MM.1S (cell line): ENCODE results near the gene SCYGR6.

Experiments
- DNase-seq: peaks from one replicate; pipeline ENCODE4 v3.0.0-alpha.2; 2015
- H2AFZ ChIP-seq: fragments of 300-600 bp; sonication (generic); 2 replicates; pipeline ENCODE4 v1.6.0; 2016; ENCODE audit warnings: antibody characterized with exemption, low read length
- H3F3A ChIP-seq: fragments of 300-600 bp; sonication (generic); 2 replicates; pipeline ENCODE4 v1.6.1; 2016; ENCODE audit warnings: mild to moderate bottlenecking, antibody characterized with exemption, low read length, moderate library complexity, mixed read lengths; ENCODE audit not compliant: insufficient read depth
- H3K27ac ChIP-seq: fragments of 300-600 bp; sonication (generic); 2 replicates; pipeline ENCODE4 v1.5.1; 2016; ENCODE audit warnings: mild to moderate bottlenecking, low read length
- H3K27me3 ChIP-seq: fragments of 300-600 bp; sonication (generic); replicated peaks from 2 replicates; pipeline ENCODE4 v1.6.0; 2016; ENCODE audit warnings: low read length; ENCODE audit not compliant: insufficient read depth
- H3K36me3 ChIP-seq: fragments of 300-600 bp; sonication (generic); replicated peaks from 2 replicates; pipeline ENCODE4 v1.6.1; 2016; ENCODE audit warnings: mild to moderate bottlenecking, low read length, mixed read lengths; ENCODE audit not compliant: insufficient read depth
- H3K4me1 ChIP-seq: fragments of 300-600 bp; sonication (generic); 2 replicates; pipeline ENCODE4 v1.6.1; 2016; ENCODE audit warnings: low read length, mixed read lengths
- H3K4me2 ChIP-seq: fragments of 300-600 bp; sonication (generic); 2 replicates; pipeline ENCODE4 v1.6.0; 2016; ENCODE audit warnings: low read depth, low read length
- H3K4me3 ChIP-seq: fragments of 300-600 bp; sonication (generic); 2 replicates; pipeline ENCODE4 v1.5.1; 2016; ENCODE audit warnings: low read length, mixed read lengths
- H3K79me2 ChIP-seq: fragments of 300-600 bp; sonication (generic); 2 replicates; pipeline ENCODE4 v1.6.1; 2016; ENCODE audit warnings: mixed run types, low read length, mixed read lengths
- H3K9ac ChIP-seq: fragments of 300-600 bp; sonication (generic); 2 replicates; pipeline ENCODE4 v1.6.1; 2016; ENCODE audit warnings: low read length, mixed read lengths
- H3K9me2 ChIP-seq: fragments of 300-600 bp; sonication (generic); replicated peaks from 2 replicates; pipeline ENCODE4 v1.6.1; 2016; ENCODE audit warnings: mild to moderate bottlenecking, low read length, mixed read lengths; ENCODE audit not compliant: insufficient read depth
- H3K9me3 ChIP-seq: fragments of 300-600 bp; sonication (generic); replicated peaks from 2 replicates; pipeline ENCODE4 v1.6.1; 2016; ENCODE audit warnings: mild to moderate bottlenecking, low read length, mixed read lengths; ENCODE audit not compliant: insufficient read depth
- H4K20me1 ChIP-seq: fragments of 300-600 bp; sonication (generic); 2 replicates; pipeline ENCODE4 v1.6.1; 2016; ENCODE audit warnings: mild to moderate bottlenecking, low read length, moderate library complexity, mixed read lengths; ENCODE audit not compliant: insufficient read depth
- EZH2 ChIP-seq: fragments of 300-600 bp; sonication (generic); optimal IDR thresholded peaks from 2 replicates; pipeline ENCODE3; 2017; ENCODE audit warnings: low read depth, mild to moderate bottlenecking, antibody characterized with exemption, low read length, mixed read lengths
- EZH2phosphoT487 ChIP-seq: fragments of 300-600 bp; sonication (generic); IDR thresholded peaks from 2 replicates; pipeline ENCODE4 v1.6.1; 2018; ENCODE audit warnings: antibody characterized with exemption, low read length
- TF ChIP-seq, protein P1 (sequence below): fragments of 300-600 bp; sonication (generic); IDR thresholded peaks from 2 replicates; pipeline ENCODE4 v1.5.1; 2016; ENCODE audit warnings: antibody characterized with exemption, low read length, mixed read lengths

Gene SCYGR6

DNA sequence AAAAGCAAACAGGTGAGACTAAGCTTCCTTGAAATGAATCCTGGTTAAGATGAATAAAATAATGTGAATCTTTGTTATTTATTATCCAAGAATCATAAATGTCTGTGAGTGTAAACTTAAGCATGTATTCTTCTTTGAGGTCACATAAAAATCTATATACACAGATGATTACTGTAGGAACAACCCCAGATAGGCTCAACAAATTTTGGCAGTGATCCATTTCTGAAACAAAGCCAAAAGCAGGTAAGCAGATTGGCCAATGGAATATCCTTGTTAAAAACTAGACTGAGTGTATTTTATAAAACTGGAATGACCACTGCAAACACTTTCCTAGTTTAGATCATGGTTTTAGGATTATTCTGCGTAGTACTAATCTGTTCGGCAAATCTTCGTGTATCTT, 46.6 kb downstream of the SCYGR6 start:
- TF ChIP-seq EZH2phosphoT487, result no peak
- no peak for TF ChIP-seq EZH2
- TF ChIP-seq, protein P1, sequence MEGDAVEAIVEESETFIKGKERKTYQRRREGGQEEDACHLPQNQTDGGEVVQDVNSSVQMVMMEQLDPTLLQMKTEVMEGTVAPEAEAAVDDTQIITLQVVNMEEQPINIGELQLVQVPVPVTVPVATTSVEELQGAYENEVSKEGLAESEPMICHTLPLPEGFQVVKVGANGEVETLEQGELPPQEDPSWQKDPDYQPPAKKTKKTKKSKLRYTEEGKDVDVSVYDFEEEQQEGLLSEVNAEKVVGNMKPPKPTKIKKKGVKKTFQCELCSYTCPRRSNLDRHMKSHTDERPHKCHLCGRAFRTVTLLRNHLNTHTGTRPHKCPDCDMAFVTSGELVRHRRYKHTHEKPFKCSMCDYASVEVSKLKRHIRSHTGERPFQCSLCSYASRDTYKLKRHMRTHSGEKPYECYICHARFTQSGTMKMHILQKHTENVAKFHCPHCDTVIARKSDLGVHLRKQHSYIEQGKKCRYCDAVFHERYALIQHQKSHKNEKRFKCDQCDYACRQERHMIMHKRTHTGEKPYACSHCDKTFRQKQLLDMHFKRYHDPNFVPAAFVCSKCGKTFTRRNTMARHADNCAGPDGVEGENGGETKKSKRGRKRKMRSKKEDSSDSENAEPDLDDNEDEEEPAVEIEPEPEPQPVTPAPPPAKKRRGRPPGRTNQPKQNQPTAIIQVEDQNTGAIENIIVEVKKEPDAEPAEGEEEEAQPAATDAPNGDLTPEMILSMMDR, result no peak
- Histone ChIP-seq H3K27me3 (no peaks in the 10 kb centered on the region), H3K9ac (no peak overlapping the region), H3K27ac (no peak overlapping the region), H3K4me2 (no peak overlapping the region), H2AFZ (no peak overlapping the region), H3K9me2 (no peaks in the 10 kb centered on the region), H3K4me1 (no peaks in the 10 kb centered on the region), H3K36me3 (no peaks in the 10 kb centered on the region), H3F3A (no peaks in the 10 kb centered on the region), H4K20me1 (no peaks in the 10 kb centered on the region), H3K4me3 (no peak overlapping the region), H3K79me2 (no peaks in the 10 kb centered on the region), H3K9me3 (no peaks in the 10 kb centered on the region)
- DNase-seq, result no peak

DNA sequence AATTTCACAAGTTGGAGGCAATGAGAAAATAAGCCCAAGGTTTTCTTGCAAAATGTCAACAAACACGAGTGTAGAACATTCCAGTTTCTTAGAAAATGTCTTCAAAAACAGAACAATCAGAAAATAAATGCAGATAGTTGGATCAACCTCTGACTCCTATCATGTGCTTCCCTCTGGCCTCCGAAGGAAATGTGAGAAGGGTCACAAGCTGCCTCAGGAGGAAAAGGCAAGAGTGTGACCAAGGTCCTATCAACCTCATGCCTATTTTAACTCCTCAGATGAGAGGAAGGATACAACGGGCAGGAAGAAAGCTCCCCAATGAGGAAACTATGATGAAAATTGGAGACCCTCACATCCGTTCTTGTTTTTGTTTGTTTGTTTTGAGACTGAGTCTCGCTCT, 50.1 kb downstream of the SCYGR6 start:
- Histone ChIP-seq H3K4me2 (no peak overlapping the region), H3K4me3 (no peak overlapping the region), H3K9me2 (no peaks in the 10 kb centered on the region), H3K27ac (no peak overlapping the region), H3K27me3 (no peaks in the 10 kb centered on the region), H3K79me2 (no peaks in the 10 kb centered on the region), H3F3A (no peaks in the 10 kb centered on the region), H3K9ac (no peak overlapping the region), H2AFZ (no peak overlapping the region), H3K36me3 (no peaks in the 10 kb centered on the region), H4K20me1 (no peaks in the 10 kb centered on the region), H3K4me1 (no peaks in the 10 kb centered on the region), H3K9me3 (no peaks in the 10 kb centered on the region)
- DNase-seq, result no peak
- TF ChIP-seq EZH2 (no peak), EZH2phosphoT487 (no peak)
- TF ChIP-seq, protein P1, result no peak
